GM10847 (cell line): Measurements from ENCODE around the gene TOX3.

Source experiments
- POLR2A ChIP-seq: IDR thresholded peaks from 2 replicates; pipeline ENCODE4 v1.6.1; 2011; ENCODE audit not compliant: insufficient read length; ENCODE audit errors: extremely low read depth

The TOX3 gene

GRCh38 chr16:52547004-52547833, at the start of gene TOX3:
TSS of gene TOX3 (minus strand) at chr16:52547143. CDS start at chr16:52546723, 420 bp downstream.
- no peak for TF ChIP-seq POLR2A

DNA sequence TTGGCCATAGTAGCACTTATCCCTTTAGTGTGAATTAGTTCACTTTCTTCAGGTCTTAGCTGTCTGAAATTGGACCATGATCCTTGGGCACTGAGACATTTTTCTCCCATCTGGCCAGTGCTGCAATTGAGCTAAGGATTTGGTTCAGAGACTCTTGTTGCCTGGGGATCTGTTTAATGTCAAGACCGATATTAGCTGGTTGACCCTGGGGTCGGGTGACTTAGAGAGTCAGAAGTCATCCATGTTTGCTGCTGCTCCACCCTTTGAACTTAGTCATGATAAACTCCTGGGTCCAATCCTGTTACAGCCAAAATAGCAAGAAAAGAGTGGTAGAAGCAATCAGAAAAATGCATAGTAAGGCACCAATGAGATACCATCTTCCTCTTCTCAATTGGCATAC, 45.8 kb upstream of the TOX3 start:
- no peak for TF ChIP-seq POLR2A

DNA sequence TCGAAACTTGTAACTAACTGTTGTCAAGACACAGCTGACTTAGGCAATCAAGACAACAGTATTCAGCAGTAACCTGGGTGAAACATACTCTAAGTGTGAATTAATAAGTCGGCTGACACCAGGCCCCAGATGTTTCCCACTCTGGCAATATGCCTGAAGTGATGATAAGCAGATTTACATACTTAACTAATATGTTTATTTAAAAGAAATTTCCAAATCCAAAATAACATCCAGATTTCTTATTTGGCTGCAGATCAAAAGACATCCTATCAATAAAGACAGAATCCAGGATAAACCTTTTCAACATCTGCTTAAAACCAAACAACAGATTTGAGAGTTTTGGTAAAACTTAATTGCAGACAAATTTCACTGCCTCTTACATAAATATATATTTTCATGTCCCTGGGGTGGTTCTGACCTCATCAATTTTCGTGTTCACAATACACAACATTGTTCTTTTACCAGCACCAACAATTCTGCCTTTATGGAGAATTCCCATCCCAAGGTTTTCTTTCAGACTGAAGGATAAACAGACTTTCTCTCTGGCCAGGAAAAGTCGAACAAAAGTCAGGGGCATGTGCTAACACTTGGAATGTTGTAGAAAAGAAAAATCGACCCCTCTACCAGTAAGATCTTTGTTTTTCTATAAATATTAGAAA, 45.1 kb upstream of the TOX3 start:
- no peak for TF ChIP-seq POLR2A

- TF ChIP-seq POLR2A: no peak
Observed at GRCh38 chr16:52591471-52591870, 44.5 kb upstream of the TOX3 start.

- no peak for TF ChIP-seq POLR2A
Observed at GRCh38 chr16:52586159-52586558, 39.2 kb upstream of the TOX3 start.

DNA sequence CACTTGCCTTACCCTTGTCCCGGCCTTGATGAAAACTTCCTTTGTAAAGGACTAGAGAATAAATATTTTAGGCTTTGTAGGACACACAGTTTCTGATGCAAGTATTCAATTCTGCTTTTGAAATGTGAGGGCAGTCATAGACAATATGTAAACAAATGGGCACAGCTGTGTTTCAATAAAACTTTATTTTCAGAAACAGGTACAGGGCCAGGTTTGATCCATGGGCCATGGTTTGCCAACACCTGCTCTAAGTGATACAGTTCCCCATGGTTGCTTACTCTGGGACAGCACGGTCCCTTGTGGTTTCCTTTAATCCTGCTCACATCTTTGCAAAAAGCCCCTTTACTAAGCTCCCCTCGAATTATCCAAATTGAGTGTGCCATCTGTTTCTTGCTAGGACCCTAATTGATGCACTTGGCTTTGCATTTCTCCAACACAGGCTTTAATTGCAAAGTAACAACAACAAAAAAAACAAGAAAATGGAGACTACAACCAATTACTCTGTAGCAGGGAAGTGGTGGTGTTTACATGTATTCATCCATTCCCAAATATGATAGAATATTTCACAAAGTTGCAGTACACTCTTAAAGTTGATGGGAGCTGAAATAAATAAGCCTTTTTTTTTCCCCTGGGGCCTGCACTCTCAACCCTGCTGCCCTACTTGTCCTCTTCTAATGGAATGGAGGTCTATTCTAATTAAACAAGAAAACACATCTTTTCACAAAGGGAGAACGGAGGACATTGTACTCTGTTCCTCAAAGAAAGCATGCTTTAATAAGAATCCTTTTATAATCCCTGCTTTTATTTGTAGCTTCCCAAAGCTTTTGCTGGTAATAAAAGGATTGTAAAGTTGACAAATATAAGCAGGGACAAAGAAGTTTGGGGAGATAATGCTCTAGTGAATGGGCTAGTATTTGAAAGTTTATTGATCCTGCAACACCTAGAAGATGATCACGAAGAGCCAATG, 37.7 kb upstream of the TOX3 start:
- TF ChIP-seq POLR2A: no peak

DNA sequence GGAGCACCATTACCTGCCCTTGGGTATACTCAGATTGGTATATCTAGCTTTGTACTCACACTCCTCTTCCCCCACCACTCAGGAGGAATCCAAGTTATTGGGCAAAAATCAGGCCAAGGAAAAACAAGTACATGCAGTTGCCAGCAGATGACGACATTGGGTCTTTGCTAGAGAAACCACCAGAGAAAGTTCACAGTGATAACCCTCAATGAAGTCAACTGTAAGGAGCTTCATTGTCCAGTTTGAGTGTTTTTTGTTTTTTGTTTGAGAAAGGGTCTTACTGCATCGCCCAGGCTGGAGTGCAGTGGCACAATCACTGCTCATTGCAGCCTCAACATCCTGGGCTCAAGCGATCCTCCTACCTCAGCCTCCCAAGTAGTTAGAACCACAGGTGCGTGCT, 34.6 kb upstream of the TOX3 start:
- no peak for TF ChIP-seq POLR2A

- no peak for TF ChIP-seq POLR2A
Observed at GRCh38 chr16:52580488-52580887, 33.5 kb upstream of the TOX3 start.

DNA sequence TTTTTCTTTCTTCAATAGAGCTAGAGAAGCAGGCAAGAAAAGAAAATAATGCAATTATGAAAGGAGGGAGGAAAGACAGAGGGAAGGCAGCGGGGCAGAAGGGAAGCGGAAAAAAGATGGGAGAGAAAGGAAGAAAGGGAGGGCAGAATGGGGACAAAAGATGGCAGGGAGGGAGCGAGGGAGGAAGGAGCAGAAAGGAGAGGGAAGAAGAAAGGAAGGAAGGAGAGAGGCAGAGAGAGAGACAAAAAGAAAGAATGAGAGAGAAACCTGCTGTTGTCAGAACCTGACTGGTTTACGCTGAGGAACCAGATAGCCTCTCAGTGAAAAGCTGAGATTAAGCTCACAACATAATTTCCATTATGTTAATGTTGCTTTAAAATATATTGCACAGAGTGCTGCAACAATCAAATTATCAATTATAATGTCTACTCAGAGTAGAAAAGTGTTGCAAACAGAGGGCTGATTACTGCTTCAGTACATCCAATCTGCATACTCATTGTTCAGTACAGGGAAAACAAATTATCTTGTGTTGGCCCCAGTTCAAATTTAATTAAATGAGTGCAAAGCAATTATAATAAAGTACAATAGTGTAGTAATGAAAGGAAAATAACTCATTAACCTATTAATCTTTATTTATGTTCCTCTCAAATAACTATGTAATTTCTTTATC, 32.0 kb upstream of the TOX3 start:
- TF ChIP-seq POLR2A: no peak

- no peak for TF ChIP-seq POLR2A
Observed at GRCh38 chr16:52578007-52578828, 31.3 kb upstream of the TOX3 start.

GRCh38 chr16:52577130-52577706, 30.3 kb upstream of the TOX3 start:
- TF ChIP-seq POLR2A: no peak

- TF ChIP-seq POLR2A: no peak
Observed at GRCh38 chr16:52573365-52574299, 26.7 kb upstream of the TOX3 start.

GRCh38 chr16:52572656-52573055, 25.7 kb upstream of the TOX3 start:
- no peak for TF ChIP-seq POLR2A
